ENCODE results near the gene PRSS33.

Gene PRSS33

GRCh38 chr16:2752850-2753732 lies 34.3 kb downstream of the PRSS33 start:
- ChIA-PET CTCF (interaction anchor here (0.7 kb wide), 1 partner anchor 17 kb away, joined by 3 read pairs; no protein-coding TSS in a partner anchor), POLR2A (interaction anchor here (0.6 to 4.3 kb wide), 18 partner anchors 10 to 158 kb away, joined by 3 to 48 read pairs (median 4); partner anchors contain the start of genes ELOB, FLYWCH2 and KCTD5)
- TF ChIP-seq ELF4 (IDR thresholded peaks at IDR 0.05) (no peak), FOXM1 (IDR thresholded peaks at IDR 0.05; ENCODE audit: borderline replicate concordance) (peak; percentile 59; the same call in 1 of the 2 replicates)
- peak; percentile 84 for DNase-seq (ENCODE audit: extremely low spot score)

GRCh38 chr16:2752035-2752849 lies 35.1 kb downstream of the PRSS33 start, which contains the start of gene SRRM2:
Gene SRRM2 (plus strand): TSS chr16:2752638. CDS start chr16:2756365, 3,727 bp downstream.
- ChIA-PET POLR2A (interaction anchor here (0.6 to 4.3 kb wide), 19 partner anchors 11 to 159 kb away, joined by 3 to 48 read pairs (median 4); partner anchors contain the start of genes ELOB, FLYWCH2, KCTD5 and PRSS27), CTCF (no interaction called here)
- peak; percentile 94 for DNase-seq (ENCODE audit: extremely low spot score)
- TF ChIP-seq LEF1 (IDR thresholded peaks at IDR 0.05; ENCODE audit: borderline replicate concordance) (peak; percentile 59; the same call in 1 of the 2 replicates), L3MBTL2 (conservative IDR thresholded peaks at IDR 0.05) (peak; percentile 96), SUZ12 (IDR thresholded peaks at IDR 0.05) (no peak), NFRKB (IDR thresholded peaks at IDR 0.05) (peak; percentile 73), FOXA1 (IDR thresholded peaks at IDR 0.05) (no peak), ZNF384 (IDR thresholded peaks at IDR 0.05) (no peak), ARNT (IDR thresholded peaks at IDR 0.05) (0 out of 2 replicates have a peak, but pooled peaks have one; percentile 10)

GRCh38 chr16:2751577-2752034 lies 35.8 kb downstream of the PRSS33 start:
- DNase-seq (ENCODE audit: extremely low spot score) = peak; percentile 84
- CTCF ChIA-PET = no interaction called here
- POLR2A ChIA-PET = interaction anchor here (0.6 to 4.3 kb wide), 15 partner anchors 11 to 70 kb away, joined by 3 to 48 read pairs (median 4); partner anchors contain the start of genes ELOB, KCTD5, PRSS27 and PRSS41
- TF ChIP-seq LEF1 (IDR thresholded peaks at IDR 0.05; ENCODE audit: borderline replicate concordance) (no peak), FOXA1 (IDR thresholded peaks at IDR 0.05) (no peak), FOXM1 (IDR thresholded peaks at IDR 0.05; ENCODE audit: borderline replicate concordance) (no peak), L3MBTL2 (conservative IDR thresholded peaks at IDR 0.05) (no peak), SUZ12 (IDR thresholded peaks at IDR 0.05) (no peak), ELF4 (IDR thresholded peaks at IDR 0.05) (no peak), FOXK2 (IDR thresholded peaks at IDR 0.05) (no peak), SP1 (IDR thresholded peaks at IDR 0.05) (no peak), NFRKB (IDR thresholded peaks at IDR 0.05) (no peak), BHLHE40 (IDR thresholded peaks at IDR 0.05; ENCODE audit: borderline replicate concordance) (no peak), ARNT (IDR thresholded peaks at IDR 0.05) (no peak), TARDBP (IDR thresholded peaks at IDR 0.05) (no peak), CTBP1 (IDR thresholded peaks at IDR 0.05; ENCODE audit: borderline replicate concordance) (no peak), PKNOX1 (IDR thresholded peaks at IDR 0.05) (no peak)

GRCh38 chr16:2749936-2750335 lies 37.4 kb downstream of the PRSS33 start:
- CTCF ChIA-PET = no interaction called here
- no peak for TF ChIP-seq ARNT (IDR thresholded peaks at IDR 0.05)
- TF ChIP-seq L3MBTL2 (conservative IDR thresholded peaks at IDR 0.05) = no peak
- no peak for TF ChIP-seq NFRKB (IDR thresholded peaks at IDR 0.05)
- TF ChIP-seq FOXM1 (IDR thresholded peaks at IDR 0.05; ENCODE audit: borderline replicate concordance) = no peak
- no peak for TF ChIP-seq ZNF384 (IDR thresholded peaks at IDR 0.05)
- TF ChIP-seq SUZ12 (IDR thresholded peaks at IDR 0.05) = no peak
- TF ChIP-seq TARDBP (IDR thresholded peaks at IDR 0.05) = no peak
- TF ChIP-seq PKNOX1 (IDR thresholded peaks at IDR 0.05) = no peak
- TF ChIP-seq BHLHE40 (IDR thresholded peaks at IDR 0.05; ENCODE audit: borderline replicate concordance) = no peak
- TF ChIP-seq ELF4 (IDR thresholded peaks at IDR 0.05) = no peak
- TF ChIP-seq LEF1 (IDR thresholded peaks at IDR 0.05; ENCODE audit: borderline replicate concordance) = no peak
- TF ChIP-seq CTBP1 (IDR thresholded peaks at IDR 0.05; ENCODE audit: borderline replicate concordance) = no peak
- TF ChIP-seq FOXK2 (IDR thresholded peaks at IDR 0.05) = no peak
- TF ChIP-seq SP1 (IDR thresholded peaks at IDR 0.05) = no peak
- TF ChIP-seq HDGF (IDR thresholded peaks at IDR 0.05; ENCODE audit: borderline replicate concordance) = no peak
- TF ChIP-seq FOXA1 (IDR thresholded peaks at IDR 0.05) = no peak
- POLR2A ChIA-PET = interaction anchor here (1.2 kb wide), 1 partner anchor 10 kb away, joined by 4 read pairs; no protein-coding TSS in a partner anchor
- DNase-seq (ENCODE audit: extremely low spot score) = no peak

- TF ChIP-seq FOXM1 (IDR thresholded peaks at IDR 0.05; ENCODE audit: borderline replicate concordance) (no peak), L3MBTL2 (conservative IDR thresholded peaks at IDR 0.05) (no peak), SP1 (IDR thresholded peaks at IDR 0.05) (no peak), SUZ12 (IDR thresholded peaks at IDR 0.05) (no peak), TARDBP (IDR thresholded peaks at IDR 0.05) (no peak), BHLHE40 (IDR thresholded peaks at IDR 0.05; ENCODE audit: borderline replicate concordance) (no peak), PKNOX1 (IDR thresholded peaks at IDR 0.05) (no peak), CTBP1 (IDR thresholded peaks at IDR 0.05; ENCODE audit: borderline replicate concordance) (no peak), LEF1 (IDR thresholded peaks at IDR 0.05; ENCODE audit: borderline replicate concordance) (no peak), ARNT (IDR thresholded peaks at IDR 0.05) (no peak), HDGF (IDR thresholded peaks at IDR 0.05; ENCODE audit: borderline replicate concordance) (no peak), FOXK2 (IDR thresholded peaks at IDR 0.05) (no peak), NFRKB (IDR thresholded peaks at IDR 0.05) (no peak), ELF4 (IDR thresholded peaks at IDR 0.05) (no peak), ZNF384 (IDR thresholded peaks at IDR 0.05) (no peak), FOXA1 (IDR thresholded peaks at IDR 0.05) (no peak)
- DNase-seq (ENCODE audit: extremely low spot score) = no peak
- ChIA-PET CTCF (no interaction called here), POLR2A (interaction anchor here (1.2 kb wide), 1 partner anchor 10 kb away, joined by 4 read pairs; no protein-coding TSS in a partner anchor)
These were observed 37.9 kb downstream of the PRSS33 start for GRCh38 chr16:2749476-2749875.
